IMR-90 (cell line): ENCODE data around the gene ZBTB9. TPM values are rescaled to one million over a fixed set of nuclear protein-coding genes. Genes with fewer than 3 reads are reported as not detected.

Experiments
- ATAC-seq: fragments of 200-7000 bp; cut with Tn5 transposase; 2 replicates; pipeline ENCODE4 v1.9.1; 2020; ENCODE audit warnings: low read depth, mild to moderate bottlenecking, moderate library complexity
- BruUV-seq: library from RNA; stranded (reverse); fragments of 400-500 nt; replicated peaks from 2 replicates; lab custom pipeline; 2021; lab: Mats Ljungman, UMichigan
- CTCF ChIA-PET: fragments of 300-600 bp; formaldehyde crosslinking; extraction: SDS; loops from one replicate; lab custom pipeline; 2021; ENCODE audit warnings: antibody characterized with exemption; lab: Yijun Ruan, JAX
- POLR2A ChIA-PET: fragments of 300-600 bp; sonication (Branson Sonifier 250); formaldehyde crosslinking; loops from one replicate; lab custom pipeline; 2022; ENCODE audit warnings: antibody characterized with exemption; ENCODE audit not compliant: unreplicated experiment; lab: Charles Lee
- DNase-seq: peaks from one replicate; pipeline ENCODE4 v3.0.0; 2013
- H2AFZ ChIP-seq: replicated peaks from 2 replicates; pipeline ENCODE3; 2013; ENCODE audit warnings: low read length, mild to moderate bottlenecking; ENCODE audit not compliant: poor library complexity
- H2AK5ac ChIP-seq: 2 replicates; pipeline ENCODE4 v1.6.1; 2013; ENCODE audit warnings: low read depth, low read length, inconsistent platforms
- H2AK9ac ChIP-seq: replicated peaks from 2 replicates; pipeline ENCODE3; 2013; ENCODE audit warnings: mild to moderate bottlenecking, low read depth, low read length, moderate library complexity; ENCODE audit not compliant: poor library complexity
- H2BK120ac ChIP-seq: 2 replicates; pipeline ENCODE4 v1.6.1; 2013; ENCODE audit warnings: low read depth, low read length, inconsistent platforms
- H2BK15ac ChIP-seq: 3 replicates; pipeline ENCODE4 v1.6.1; 2013; ENCODE audit warnings: low read depth, low read length, inconsistent platforms
- H2BK20ac ChIP-seq: 2 replicates; pipeline ENCODE4 v1.6.1; 2013; ENCODE audit warnings: low read depth, mild to moderate bottlenecking, inconsistent platforms, low read length, moderate library complexity
- H2BK5ac ChIP-seq: 2 replicates; pipeline ENCODE4 v1.6.1; 2013; ENCODE audit warnings: mild to moderate bottlenecking, low read depth, low read length, inconsistent platforms; ENCODE audit not compliant: poor library complexity, severe bottlenecking
- H3K14ac ChIP-seq: replicated peaks from 2 replicates; pipeline ENCODE4 v1.6.1; 2013; ENCODE audit warnings: low read depth, low read length, inconsistent platforms
- H3K18ac ChIP-seq: 2 replicates; pipeline ENCODE4 v1.6.1; 2013; ENCODE audit warnings: low read depth, low read length, control low read depth
- H3K23ac ChIP-seq: 2 replicates; pipeline ENCODE4 v1.6.1; 2013; ENCODE audit warnings: low read depth, low read length, inconsistent platforms
- H3K27ac ChIP-seq: 2 replicates; pipeline ENCODE4 v1.5.1; 2013; ENCODE audit warnings: mild to moderate bottlenecking, control low read depth, low read length; ENCODE audit not compliant: insufficient read depth
- H3K27me3 ChIP-seq: 2 replicates; pipeline ENCODE4 v1.6.1; 2013; ENCODE audit warnings: low read length; ENCODE audit not compliant: control insufficient read depth, insufficient read depth
- H3K36me3 ChIP-seq: 2 replicates; pipeline ENCODE4 v1.6.1; 2013; ENCODE audit warnings: low read length, mixed read lengths; ENCODE audit not compliant: control insufficient read depth, insufficient read depth
- H3K4ac ChIP-seq: 2 replicates; pipeline ENCODE4 v1.6.1; 2013; ENCODE audit warnings: low read depth, low read length, inconsistent platforms
- H3K4me1 ChIP-seq: 2 replicates; pipeline ENCODE4 v1.6.1; 2013; ENCODE audit warnings: low read length, mixed read lengths; ENCODE audit not compliant: control insufficient read depth, insufficient read depth
- H3K4me2 ChIP-seq: 2 replicates; pipeline ENCODE4 v1.6.1; 2013; ENCODE audit warnings: low read depth, mild to moderate bottlenecking, control low read depth, low read length, moderate library complexity
- H3K4me3 ChIP-seq: 2 replicates; pipeline ENCODE4 v1.5.1; 2013; ENCODE audit warnings: low read depth, mild to moderate bottlenecking, control low read depth, low read length, moderate library complexity; ENCODE audit not compliant: insufficient read depth
- H3K56ac ChIP-seq: 2 replicates; pipeline ENCODE4 v1.6.1; 2013; ENCODE audit warnings: low read length, inconsistent platforms; ENCODE audit not compliant: insufficient read depth; ENCODE audit errors: extremely low read depth
- H3K79me1 ChIP-seq, 2 experiments: 2 replicates each; pipeline ENCODE4 v1.6.1; 2013; ENCODE audit warnings: low read length in 2 of 2, inconsistent platforms in 1 of 2, low read depth in 1 of 2
- H3K9ac ChIP-seq: 2 replicates; pipeline ENCODE4 v1.6.1; 2013; ENCODE audit warnings: low read depth, low read length, control low read depth
- H3K9me1 ChIP-seq: 2 replicates; pipeline ENCODE4 v1.6.1; 2013; ENCODE audit warnings: low read length, inconsistent platforms; ENCODE audit not compliant: insufficient read depth
- H3K9me3 ChIP-seq: 2 replicates; pipeline ENCODE4 v1.6.1; 2013; ENCODE audit warnings: low read length; ENCODE audit not compliant: control insufficient read depth, insufficient read depth
- H4K20me1 ChIP-seq: 2 replicates; pipeline ENCODE4 v1.6.1; 2013; ENCODE audit warnings: low read length, inconsistent platforms; ENCODE audit not compliant: insufficient read depth
- H4K5ac ChIP-seq: 2 replicates; pipeline ENCODE4 v1.6.1; 2013; ENCODE audit warnings: mild to moderate bottlenecking, low read depth, low read length, control low read depth
- H4K8ac ChIP-seq, 2 experiments: 2 replicates each; pipeline ENCODE4 v1.6.1; 2013; ENCODE audit warnings: low read depth in 2 of 2, low read length in 2 of 2, control low read depth in 1 of 2, inconsistent platforms in 1 of 2
- H4K91ac ChIP-seq: 2 replicates; pipeline ENCODE4 v1.6.1; 2013; ENCODE audit warnings: low read depth, low read length, inconsistent platforms; ENCODE audit not compliant: insufficient read depth
- BHLHE40 ChIP-seq: fragments of 150-350 bp; IDR thresholded peaks from 2 replicates; pipeline ENCODE4 v1.6.1; 2016; ENCODE audit warnings: mild to moderate bottlenecking, low read depth, low read length
- CEBPB ChIP-seq: IDR thresholded peaks from 2 replicates; pipeline ENCODE4 v1.6.1; 2012; ENCODE audit warnings: low read depth, low read length, improper control_type of control experiment
- CHD1 ChIP-seq: IDR thresholded peaks from 2 replicates; pipeline ENCODE4 v1.6.1; 2012; ENCODE audit warnings: low read depth, low read length, improper control_type of control experiment
- CTCF ChIP-seq: conservative IDR thresholded peaks from 2 replicates; pipeline ENCODE4 v1.5.1; 2012; ENCODE audit warnings: mild to moderate bottlenecking, low read depth, low read length, improper control_type of control experiment
- FOS ChIP-seq: fragments of 150-350 bp; IDR thresholded peaks from 2 replicates; pipeline ENCODE4 v1.6.1; 2016; ENCODE audit warnings: low read depth, low read length
- MAFK ChIP-seq: IDR thresholded peaks from 2 replicates; pipeline ENCODE4 v1.6.1; 2012; ENCODE audit warnings: low read depth, low read length, improper control_type of control experiment
- MAZ ChIP-seq: IDR thresholded peaks from 2 replicates; pipeline ENCODE4 v1.6.1; 2012; ENCODE audit warnings: low read depth, mild to moderate bottlenecking, low read length, improper control_type of control experiment, moderate library complexity, borderline replicate concordance
- MXI1 ChIP-seq: IDR thresholded peaks from 2 replicates; pipeline ENCODE4 v1.6.1; 2012; ENCODE audit warnings: low read depth, mild to moderate bottlenecking, low read length, moderate library complexity, borderline replicate concordance
- NFE2L2 ChIP-seq: fragments of 150-350 bp; IDR thresholded peaks from 2 replicates; pipeline ENCODE4 v1.6.1; 2016; ENCODE audit warnings: low read depth, mild to moderate bottlenecking, low read length
- RAD21 ChIP-seq: IDR thresholded peaks from 2 replicates; pipeline ENCODE4 v1.6.1; 2012; ENCODE audit warnings: low read length, improper control_type of control experiment
- RCOR1 ChIP-seq: IDR thresholded peaks from 2 replicates; pipeline ENCODE4 v1.6.1; 2012; ENCODE audit warnings: mild to moderate bottlenecking, low read length, improper control_type of control experiment; ENCODE audit not compliant: insufficient replicate concordance
- RFX5 ChIP-seq: IDR thresholded peaks from 2 replicates; pipeline ENCODE4 v1.8.0; 2012; ENCODE audit warnings: low read depth, mild to moderate bottlenecking, low read length, moderate library complexity
- USF2 ChIP-seq: fragments of 150-350 bp; IDR thresholded peaks from 2 replicates; pipeline ENCODE4 v1.6.1; 2017; ENCODE audit warnings: mild to moderate bottlenecking, antibody characterized with exemption, low read length, low read depth
- WGBS, 2 experiments: methylation state at CpG; one replicate each; pipeline versions ENCODE4 v1.1.5 to v1.1.7; 2013; ENCODE audit warnings: missing lambda C conversion rate in 2 of 2; ENCODE audit not compliant: insufficient read length in 1 of 2; ENCODE audit errors: extremely low coverage in 2 of 2; 5-methylcytosine and 5-hydroxymethylcytosine counted together
- dilution Hi-C: fragments of 300-500 bp; cut with HindIII; formaldehyde crosslinking; loops from one replicate; pipeline ENCODE4 v1.14.3; 2018; ENCODE audit warnings: low sequenced_read_pairs; ENCODE audit not compliant: unreplicated experiment
- in situ Hi-C: fragments of 300-500 bp; cut with MboI; formaldehyde crosslinking; loops from 3 replicates; pipeline ENCODE4 v1.14.3; 2019; ENCODE audit warnings: low sequenced_read_pairs, inconsistent platforms, mixed read lengths
- intact Hi-C: fragments of 100-400 bp; cut with micrococcal nuclease; formaldehyde crosslinking; loops from 2 replicates; pipeline ENCODE4 v1.10.0; 2022
- polyA plus RNA-seq, 3 experiments: library from polyadenylated mRNA; depleted of rRNA; stranded (reverse); fragments of >200 nt; gene quantifications; 2 replicates each; pipeline ENCODE4 v1.2.3, GENCODE V29; 2012; ENCODE audit warnings: low replicate concordance in 1 of 3
- total RNA-seq: library from RNA; depleted of rRNA; stranded (reverse); fragments of >200 nt; gene quantifications from 2 replicates; pipeline ENCODE4 v1.2.3, GENCODE V29; 2012

ZBTB9 gene
- total and polyA plus RNA-seq, 2 of the 4 experiments (the other 2 are of a cell fraction), result 5.4 to 5.9 TPM

- POLR2A ChIA-PET, result interaction anchor here (0.5 kb wide), 1 partner anchor 213 kb away, joined by 6 read pairs; the partner anchor contains the start of gene HSD17B8
- intact Hi-C loops (loop anchor here (2.0 to 5.0 kb wide), 3 partner anchors 27 to 121 kb away; partner anchors contain the start of genes KIFC1, RGL2 and TAPBP), dilution Hi-C loops (no loop called here), in situ Hi-C loops (no loop called here)
- 0% methylated on average over 13 of the region's 51 CpGs; no CpG with 5 or more reads in 1 of the 2 experiments for WGBS, 2 experiments
- peak within 1 kb of the TSS; percentile 98 for H3K4ac ChIP-seq
- peak within 1 kb of the TSS; percentile 98; the same call in 2 of the 3 replicates for H2BK15ac ChIP-seq
- DNase-seq, result peak; percentile 100
- peaks cover 19% of the 10 kb centered on the region for H4K20me1 ChIP-seq
- peak within 1 kb of the TSS; percentile 93 for H4K5ac ChIP-seq
- peak within 1 kb of the TSS; percentile 99 for H2AK5ac ChIP-seq
- ATAC-seq, result peak; percentile 83
- peak within 1 kb of the TSS; percentile 100 for H2AK9ac ChIP-seq
- no peaks in the 10 kb centered on the region for H3K9me3 ChIP-seq
- peak within 1 kb of the TSS; percentile 92 for H3K9ac ChIP-seq
- H3K4me3 ChIP-seq, result peak within 1 kb of the TSS; percentile 63
- H3K56ac ChIP-seq, result peak within 1 kb of the TSS; percentile 99
- H2BK5ac ChIP-seq, result peak within 1 kb of the TSS; percentile 97
- peak within 1 kb of the TSS; percentile 77 for H2BK20ac ChIP-seq
- H3K4me2 ChIP-seq, result peak within 1 kb of the TSS; percentile 98
- peak within 1 kb of the TSS; percentile 94 for H3K18ac ChIP-seq
- no peaks in the 10 kb centered on the region for H3K27me3 ChIP-seq
- no TSS peak for BruUV-seq
- peak within 1 kb of the TSS; percentile 97 to 98 for H4K8ac ChIP-seq
- CTCF ChIA-PET, result interaction anchor here (0.5 to 1.2 kb wide), 3 partner anchors 11 to 162 kb away, joined by 3 to 5 read pairs (median 3); no protein-coding TSS in a partner anchor
- H2AFZ ChIP-seq, result peak within 1 kb of the TSS; percentile 99
- H2BK120ac ChIP-seq, result peak within 1 kb of the TSS; percentile 95
- H3K27ac ChIP-seq, result peak within 1 kb of the TSS; percentile 98
- peak within 1 kb of the TSS; percentile 97 for H3K23ac ChIP-seq
- H3K9me1 ChIP-seq, result peaks cover 7% of the 10 kb centered on the region
- peak within 1 kb of the TSS; percentile 97 for H3K14ac ChIP-seq
- peaks cover 20 to 88% of the 10 kb centered on the region in 2 experiments for H3K79me1 ChIP-seq
- TF ChIP-seq MXI1 (peak; percentile 89), CHD1 (no peak), RCOR1 (peak; percentile 75), RAD21 (no peak), FOS (peak; percentile 87), USF2 (peak; percentile 98), MAFK (peak; percentile 47; the same call in 1 of the 2 replicates), BHLHE40 (peak; percentile 99), CTCF (peak; percentile 20; the same call in 1 of the 2 replicates), RFX5 (0 out of 2 replicates have a peak, but pooled peaks have one; percentile 24), CEBPB (0 out of 2 replicates have a peak, but pooled peaks have one; percentile 3), NFE2L2 (no peak), MAZ (peak; percentile 43; the same call in 1 of the 2 replicates)
- H4K91ac ChIP-seq, result peak within 1 kb of the TSS; percentile 96
- H3K4me1 ChIP-seq, result peaks cover 19% of the 10 kb centered on the region
- peaks cover 32% of the 10 kb centered on the region for H3K36me3 ChIP-seq
Observed at GRCh38 chr6:33417903-33418689, 36.3 kb upstream of the ZBTB9 start, which contains the start of gene CUTA. TSS of gene CUTA (minus strand) at chr6:33418107. CDS start at chr6:33418000, 107 bp downstream.
